ENCODE data around the gene MAPK12. TPM values are rescaled to one million over a fixed set of nuclear protein-coding genes. Genes with fewer than 3 reads are reported as not detected.
A peak's percentile ranks its signal among the peaks of the same experiment; 100 is the strongest.

The MAPK12 gene
- total and polyA plus RNA-seq, 2 experiments from 2014 or later = 20.7 to 28.7 TPM

DNA sequence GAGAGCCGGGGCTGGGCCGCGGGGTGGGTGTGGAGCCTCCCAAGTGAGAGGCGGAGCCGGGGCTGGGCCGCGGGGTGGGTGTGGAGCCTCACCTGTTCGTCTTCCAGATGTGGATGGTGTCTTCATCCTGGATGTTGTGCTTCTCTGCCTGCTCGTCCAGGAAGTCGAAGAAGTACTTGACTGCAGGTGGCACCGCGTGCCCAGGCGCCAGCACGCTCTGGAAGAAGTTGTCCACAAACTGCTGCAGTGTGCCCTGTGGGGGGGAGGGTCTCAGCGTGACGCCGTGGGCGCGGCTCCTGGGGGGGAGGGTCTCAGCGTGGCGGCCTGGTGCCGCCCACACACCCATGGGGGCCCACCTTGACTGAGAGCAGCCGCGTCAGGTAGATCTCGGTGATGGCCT, 16.3 kb upstream of the MAPK12 start:
- H3K9me2 ChIP-seq (ENCODE audit: insufficient read depth) = no peaks in the 10 kb centered on the region
- no peaks in the 10 kb centered on the region for H3K9me3 ChIP-seq (ENCODE audit: low read depth)
- no peak overlapping the region for H3K4me2 ChIP-seq (ENCODE audit: unreplicated experiment)
- H4K20me1 ChIP-seq (ENCODE audit: insufficient read depth) = no peaks in the 10 kb centered on the region
- no peak overlapping the region for H3K4me3 ChIP-seq
- no peak overlapping the region for H3K9ac ChIP-seq
- no peaks in the 10 kb centered on the region for H3K4me1 ChIP-seq (ENCODE audit: insufficient read depth)
- no peak overlapping the region for H3K27ac ChIP-seq
- peaks cover 37% of the 10 kb centered on the region; the same call in 1 of the 2 replicates for H3K36me3 ChIP-seq (ENCODE audit: low read depth)
- H3K27me3 ChIP-seq (replicated peaks; ENCODE audit: insufficient read depth) = no peaks in the 10 kb centered on the region
- no peak overlapping the region for H2AFZ ChIP-seq
- in situ Hi-C loops (cut with MboI) = loop anchor here (10.0 kb wide), 1 partner anchor 57 kb away; no protein-coding TSS in a partner anchor
- WGBS, 2 experiments (ENCODE audit: low coverage in 1 of 2, low lambda C conversion rate in 2 of 2, missing lambda C conversion rate in 2 of 2) = 91 to 93% methylated on average over 14 to 21 of the region's 25 CpGs
- H3K79me2 ChIP-seq (ENCODE audit: insufficient read depth) = no peaks in the 10 kb centered on the region; the same call in 1 of the 2 replicates
- H3F3A ChIP-seq (ENCODE audit: insufficient read depth) = peaks cover 18% of the 10 kb centered on the region
- DNase-seq = no peak
- TF ChIP-seq EZH2 (IDR thresholded peaks at IDR 0.05; ENCODE audit: insufficient read depth, poor library complexity, severe bottlenecking) = no peak
- TF ChIP-seq EZH2phosphoT487 (IDR thresholded peaks at IDR 0.05; ENCODE audit: insufficient read depth, low read depth) = no peak

DNA sequence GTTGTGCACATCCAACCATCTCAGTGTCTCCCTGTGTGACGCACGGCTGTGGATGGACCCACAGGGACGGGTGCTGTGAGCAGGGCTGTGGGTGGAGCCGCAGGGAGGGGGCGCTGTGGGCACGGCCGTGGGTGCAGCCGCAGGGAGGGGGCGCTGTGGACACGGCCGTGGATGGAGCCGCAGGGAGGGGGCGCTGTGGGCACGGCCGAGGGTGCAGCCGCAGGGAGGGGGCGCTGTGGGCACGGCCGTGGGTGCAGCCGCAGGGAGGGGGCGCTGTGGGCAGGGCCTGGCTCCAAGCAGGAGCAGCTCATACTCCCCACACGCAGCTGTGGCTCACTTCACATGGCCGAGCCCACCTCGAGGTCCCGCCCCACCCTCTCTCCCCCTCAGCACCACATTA, 14.7 kb upstream of the MAPK12 start:
- no peak overlapping the region for H3K27ac ChIP-seq
- H3K4me3 ChIP-seq = no peak overlapping the region
- peaks cover 18% of the 10 kb centered on the region for H3F3A ChIP-seq (ENCODE audit: insufficient read depth)
- WGBS, 2 experiments (ENCODE audit: low coverage in 1 of 2, low lambda C conversion rate in 2 of 2, missing lambda C conversion rate in 2 of 2) = 60 to 80% methylated on average over 3 to 25 of the region's 25 CpGs
- H3K9me3 ChIP-seq (ENCODE audit: low read depth) = no peaks in the 10 kb centered on the region
- no peak for TF ChIP-seq EZH2 (IDR thresholded peaks at IDR 0.05; ENCODE audit: insufficient read depth, poor library complexity, severe bottlenecking)
- no peak for TF ChIP-seq EZH2phosphoT487 (IDR thresholded peaks at IDR 0.05; ENCODE audit: insufficient read depth, low read depth)
- no peaks in the 10 kb centered on the region for H3K9me2 ChIP-seq (ENCODE audit: insufficient read depth)
- peak; percentile 66 for DNase-seq
- in situ Hi-C loops (cut with MboI) = loop anchor here (10.0 kb wide), 1 partner anchor 59 kb away; no protein-coding TSS in a partner anchor
- H4K20me1 ChIP-seq (ENCODE audit: insufficient read depth) = no peaks in the 10 kb centered on the region
- H3K27me3 ChIP-seq (replicated peaks; ENCODE audit: insufficient read depth) = no peaks in the 10 kb centered on the region
- peaks cover 27% of the 10 kb centered on the region; the same call in 1 of the 2 replicates for H3K36me3 ChIP-seq (ENCODE audit: low read depth)
- H3K79me2 ChIP-seq (ENCODE audit: insufficient read depth) = no peaks in the 10 kb centered on the region; the same call in 1 of the 2 replicates
- no peak overlapping the region for H2AFZ ChIP-seq
- H3K9ac ChIP-seq = no peak overlapping the region
- H3K4me2 ChIP-seq (ENCODE audit: unreplicated experiment) = no peak overlapping the region
- peaks cover 4% of the 10 kb centered on the region for H3K4me1 ChIP-seq (ENCODE audit: insufficient read depth)

DNA sequence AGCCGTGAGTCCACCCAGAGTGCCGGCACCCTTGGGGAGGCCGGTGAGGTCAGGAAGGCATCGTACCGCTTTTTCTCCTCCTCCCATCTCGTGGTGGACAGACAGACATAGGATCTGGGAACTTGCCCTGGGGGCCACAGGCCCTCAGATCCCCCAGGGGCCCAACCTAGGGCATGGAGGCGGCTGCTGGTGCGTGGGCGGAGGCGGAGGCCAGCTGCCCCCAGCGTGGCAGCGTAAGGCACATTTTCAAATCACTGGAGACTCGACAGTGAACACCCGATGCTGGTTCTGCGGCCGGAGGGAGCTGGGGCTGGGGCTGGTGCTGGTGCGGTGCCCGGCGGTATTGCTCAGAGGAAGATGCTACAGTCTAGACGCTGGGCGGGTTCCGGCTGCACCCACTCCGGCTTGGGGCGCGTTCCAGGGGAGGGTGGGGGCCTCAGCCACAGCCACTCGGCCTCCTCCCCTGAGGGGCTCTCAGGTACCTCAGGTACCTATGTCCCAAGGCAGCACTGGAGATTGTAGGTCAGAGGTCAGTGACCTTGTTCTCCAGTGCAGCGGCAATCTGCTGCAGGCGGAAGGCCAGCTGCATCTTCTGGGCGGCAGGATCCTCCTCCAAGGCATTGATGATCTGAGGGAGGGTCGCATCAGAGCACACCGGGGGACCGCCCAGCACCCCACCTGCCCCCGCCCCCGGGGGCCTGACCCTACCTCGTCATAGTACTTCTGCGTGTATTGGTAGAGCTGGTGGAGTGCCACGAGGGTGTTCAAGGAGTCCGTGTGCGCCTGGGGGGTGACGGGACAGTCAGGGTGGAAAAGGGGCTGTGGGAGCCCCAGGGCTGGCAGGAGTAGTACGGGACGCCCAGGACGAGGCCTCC, 13.9 kb upstream of the MAPK12 start:
- Histone ChIP-seq H3K79me2 (ENCODE audit: insufficient read depth) (no peaks in the 10 kb centered on the region; the same call in 1 of the 2 replicates), H3K4me3 (no peak overlapping the region), H4K20me1 (ENCODE audit: insufficient read depth) (no peaks in the 10 kb centered on the region), H3F3A (ENCODE audit: insufficient read depth) (peaks cover 18% of the 10 kb centered on the region), H3K36me3 (ENCODE audit: low read depth) (peaks cover 22% of the 10 kb centered on the region; the same call in 1 of the 2 replicates), H3K4me2 (ENCODE audit: unreplicated experiment) (no peak overlapping the region), H3K9me3 (ENCODE audit: low read depth) (no peaks in the 10 kb centered on the region), H3K27ac (no peak overlapping the region), H3K9ac (no peak overlapping the region), H3K4me1 (ENCODE audit: insufficient read depth) (peaks cover 7% of the 10 kb centered on the region), H3K27me3 (replicated peaks; ENCODE audit: insufficient read depth) (no peaks in the 10 kb centered on the region), H3K9me2 (ENCODE audit: insufficient read depth) (no peaks in the 10 kb centered on the region), H2AFZ (no peak overlapping the region)
- no peak for DNase-seq
- TF ChIP-seq EZH2 (IDR thresholded peaks at IDR 0.05; ENCODE audit: insufficient read depth, poor library complexity, severe bottlenecking) = no peak
- TF ChIP-seq EZH2phosphoT487 (IDR thresholded peaks at IDR 0.05; ENCODE audit: insufficient read depth, low read depth) = no peak
- in situ Hi-C loops (cut with MboI) = loop anchor here (10.0 kb wide), 1 partner anchor 59 kb away; no protein-coding TSS in a partner anchor
- 89 to 92% methylated on average over 28 to 42 of the region's 43 CpGs for WGBS, 2 experiments (ENCODE audit: low coverage in 1 of 2, low lambda C conversion rate in 2 of 2, missing lambda C conversion rate in 2 of 2)

DNA sequence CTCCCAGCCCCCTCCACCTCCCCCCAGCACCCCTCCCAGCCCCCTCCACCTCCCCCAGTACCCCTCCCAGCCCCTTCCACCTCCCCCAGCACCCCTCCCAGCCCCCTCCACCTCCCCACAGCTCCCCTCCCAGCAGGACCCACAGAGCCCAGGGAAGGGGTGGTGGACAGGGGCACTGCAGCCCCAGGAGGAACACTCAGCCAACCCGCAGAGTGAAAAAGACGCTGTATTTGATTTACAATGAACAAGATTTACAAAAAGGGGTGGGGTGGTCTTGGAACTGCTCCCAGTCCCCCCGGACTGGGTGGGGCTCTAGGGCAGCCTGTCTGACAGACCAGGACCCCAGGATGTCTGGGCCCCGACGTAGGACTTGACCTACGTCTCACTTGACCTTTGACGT, 13.3 kb upstream of the MAPK12 start:
- 80 to 84% methylated on average over 7 of the region's 7 CpGs for WGBS, 2 experiments (ENCODE audit: low coverage in 1 of 2, low lambda C conversion rate in 2 of 2, missing lambda C conversion rate in 2 of 2)
- Histone ChIP-seq H3K36me3 (ENCODE audit: low read depth) (peaks cover 22% of the 10 kb centered on the region; the same call in 1 of the 2 replicates), H3K9me2 (ENCODE audit: insufficient read depth) (no peaks in the 10 kb centered on the region), H3K4me3 (no peak overlapping the region), H3K79me2 (ENCODE audit: insufficient read depth) (no peaks in the 10 kb centered on the region; the same call in 1 of the 2 replicates), H3F3A (ENCODE audit: insufficient read depth) (peaks cover 18% of the 10 kb centered on the region), H3K4me1 (ENCODE audit: insufficient read depth) (peaks cover 7% of the 10 kb centered on the region), H3K9ac (no peak overlapping the region), H3K27ac (no peak overlapping the region), H3K27me3 (replicated peaks; ENCODE audit: insufficient read depth) (no peaks in the 10 kb centered on the region), H2AFZ (no peak overlapping the region), H3K9me3 (ENCODE audit: low read depth) (no peaks in the 10 kb centered on the region), H3K4me2 (ENCODE audit: unreplicated experiment) (no peak overlapping the region), H4K20me1 (ENCODE audit: insufficient read depth) (no peaks in the 10 kb centered on the region)
- in situ Hi-C loops (cut with MboI) = loop anchor here (10.0 kb wide), 1 partner anchor 60 kb away; no protein-coding TSS in a partner anchor
- DNase-seq = no peak
- TF ChIP-seq EZH2 (IDR thresholded peaks at IDR 0.05; ENCODE audit: insufficient read depth, poor library complexity, severe bottlenecking) (no peak), EZH2phosphoT487 (IDR thresholded peaks at IDR 0.05; ENCODE audit: insufficient read depth, low read depth) (no peak)

Measured in GM23248 (cell line).